ENCODE results near the gene HIBCH. TPM values are rescaled to one million over a fixed set of nuclear protein-coding genes. Genes with fewer than 3 reads are reported as not detected.

The HIBCH gene
- total RNA-seq, 2 donors from 2014 or later = 31.4 to 34.4 TPM

- DNase-seq (ENCODE audit: low spot score) = no peak
- peaks cover 14 to 41% of the 10 kb centered on the region in 2 donors for H3K4me1 ChIP-seq (ENCODE audit: control insufficient read depth in 1 of 2, low read depth in 2 of 2)
- peaks cover 8% of the 10 kb centered on the region for H3K36me3 ChIP-seq
- no peaks in the 10 kb centered on the region for H3K27me3 ChIP-seq (replicated peaks; ENCODE audit: insufficient read depth)
- no peak for TF ChIP-seq CTCF (IDR thresholded peaks at IDR 0.05)
- no peak overlapping the region for H3K27ac ChIP-seq
- no peak overlapping the region for H3K4me3 ChIP-seq
- no peak for ATAC-seq (ENCODE audit: insufficient number of reproducible peaks, low FRiP score, low read depth)
- no peaks in the 10 kb centered on the region for H3K9me3 ChIP-seq
Measured at GRCh38 chr2:190311893-190312634, 7.6 kb downstream of the HIBCH start.

DNA sequence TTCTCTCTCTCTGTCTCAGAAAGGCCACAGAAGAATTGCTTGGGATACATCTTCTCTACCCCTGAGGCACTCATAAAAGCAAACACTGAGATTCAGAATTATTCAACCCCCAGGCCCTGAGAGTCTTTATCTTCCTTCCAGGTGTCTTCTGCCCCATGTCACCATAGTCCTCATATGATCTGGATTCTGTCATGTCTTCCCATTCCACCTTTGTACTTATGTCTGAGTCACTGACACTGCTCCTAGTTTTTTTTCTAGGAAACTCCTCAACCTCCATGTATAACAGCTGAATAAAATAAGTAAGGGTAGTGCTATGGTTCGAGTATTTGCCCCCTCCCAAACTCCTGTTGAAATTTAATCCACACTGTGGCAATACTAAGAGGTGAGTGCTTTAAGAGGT lies 11.6 kb downstream of the HIBCH start:
- no peak overlapping the region for H3K4me3 ChIP-seq
- DNase-seq (ENCODE audit: low spot score) (no peak), ATAC-seq (ENCODE audit: insufficient number of reproducible peaks, low FRiP score, low read depth) (no peak)
- H3K27me3 ChIP-seq (replicated peaks; ENCODE audit: insufficient read depth) = no peaks in the 10 kb centered on the region
- H3K9me3 ChIP-seq = no peaks in the 10 kb centered on the region
- no peak overlapping the region for H3K27ac ChIP-seq
- no peak for TF ChIP-seq CTCF (IDR thresholded peaks at IDR 0.05)
- peaks cover 0 to 10% of the 10 kb centered on the region in 2 donors for H3K4me1 ChIP-seq (ENCODE audit: control insufficient read depth in 1 of 2, low read depth in 2 of 2)
- H3K36me3 ChIP-seq = peaks cover 8% of the 10 kb centered on the region

DNA sequence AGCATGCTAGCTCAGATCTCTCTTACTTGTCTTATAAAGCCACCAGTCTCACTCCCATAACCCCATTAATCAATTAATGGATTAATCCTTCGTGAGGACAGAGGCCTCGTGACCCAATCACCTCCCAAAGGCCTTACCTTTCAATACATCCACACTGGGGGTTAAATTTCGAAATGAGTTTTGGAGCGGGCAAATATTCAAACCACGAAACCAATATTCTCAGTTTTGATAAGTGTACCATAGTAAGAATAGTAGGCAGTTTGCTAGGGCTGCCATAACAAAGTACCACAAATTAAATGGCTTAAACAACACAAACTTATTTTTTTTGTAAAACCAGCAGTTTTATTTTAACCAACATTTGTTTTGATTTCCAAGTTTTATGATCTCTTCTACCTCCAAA lies 15.2 kb downstream of the HIBCH start:
- H3K4me1 ChIP-seq (ENCODE audit: control insufficient read depth in 1 of 2, low read depth in 2 of 2) = peaks cover 0 to 4% of the 10 kb centered on the region in 2 donors
- no peak for DNase-seq (ENCODE audit: low spot score)
- H3K27me3 ChIP-seq (replicated peaks; ENCODE audit: insufficient read depth) = no peaks in the 10 kb centered on the region
- no peak for ATAC-seq (ENCODE audit: insufficient number of reproducible peaks, low FRiP score, low read depth)
- H3K36me3 ChIP-seq = peaks cover 11% of the 10 kb centered on the region
- no peak overlapping the region for H3K4me3 ChIP-seq
- no peak for TF ChIP-seq CTCF (IDR thresholded peaks at IDR 0.05)
- H3K9me3 ChIP-seq = no peaks in the 10 kb centered on the region
- H3K27ac ChIP-seq = no peak overlapping the region

DNA sequence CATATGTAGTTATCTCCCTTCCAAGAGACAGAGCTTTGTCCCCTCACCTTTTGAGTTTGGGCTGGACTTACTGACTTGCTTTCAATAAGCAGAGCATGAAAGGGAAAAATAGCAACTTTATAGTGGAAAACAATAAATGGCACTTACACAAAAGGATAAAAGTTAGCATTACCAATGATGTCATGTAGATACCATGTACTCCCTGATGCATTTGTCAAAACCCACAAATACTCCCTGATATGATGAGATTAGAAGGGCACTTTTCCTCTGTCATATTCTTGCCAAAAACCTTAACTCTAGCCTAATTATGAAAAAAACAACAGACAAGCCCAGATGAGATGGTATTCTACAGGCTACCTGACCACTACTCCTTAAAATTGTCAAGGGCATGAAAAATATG lies 16.0 kb downstream of the HIBCH start:
- Histone ChIP-seq H3K9me3 (no peaks in the 10 kb centered on the region), H3K27me3 (replicated peaks; ENCODE audit: insufficient read depth) (no peaks in the 10 kb centered on the region), H3K27ac (no peak overlapping the region), H3K4me3 (no peak overlapping the region), H3K36me3 (peaks cover 10% of the 10 kb centered on the region), H3K4me1 (ENCODE audit: control insufficient read depth in 1 of 2, low read depth in 2 of 2) (peaks cover 0 to 4% of the 10 kb centered on the region in 2 donors)
- ATAC-seq (ENCODE audit: insufficient number of reproducible peaks, low FRiP score, low read depth) (no peak), DNase-seq (ENCODE audit: low spot score) (no peak)
- TF ChIP-seq CTCF (IDR thresholded peaks at IDR 0.05) = no peak

DNA sequence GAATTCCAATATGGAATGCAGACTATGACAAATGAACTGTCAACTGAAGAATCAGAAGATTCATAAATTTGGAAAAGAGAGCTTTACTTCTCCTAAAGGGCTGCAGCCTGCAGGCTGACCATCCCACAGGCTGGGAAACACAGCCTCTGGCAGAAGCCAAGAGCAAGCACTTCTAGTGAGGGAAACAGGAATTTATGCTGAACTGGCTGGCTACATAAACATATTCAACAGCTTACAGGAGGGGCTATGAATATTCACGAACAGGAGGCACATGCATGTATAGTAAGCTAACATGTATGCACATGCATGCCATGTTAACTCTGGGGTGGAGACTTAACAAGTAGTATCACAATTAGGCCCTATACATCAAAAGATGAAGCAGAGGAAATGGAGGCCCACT lies 17.6 kb downstream of the HIBCH start:
- no peak for ATAC-seq (ENCODE audit: insufficient number of reproducible peaks, low FRiP score, low read depth)
- Histone ChIP-seq H3K4me3 (no peak overlapping the region), H3K9me3 (no peaks in the 10 kb centered on the region), H3K36me3 (peaks cover 10% of the 10 kb centered on the region), H3K27me3 (replicated peaks; ENCODE audit: insufficient read depth) (no peaks in the 10 kb centered on the region), H3K27ac (no peak overlapping the region), H3K4me1 (ENCODE audit: control insufficient read depth in 1 of 2, low read depth in 2 of 2) (peaks cover 0 to 4% of the 10 kb centered on the region in 2 donors)
- no peak for DNase-seq (ENCODE audit: low spot score)
- no peak for TF ChIP-seq CTCF (IDR thresholded peaks at IDR 0.05)

All from thoracic aorta (tissue), 2 donors.